Keratinocyte (primary cell): ENCODE data around the gene CNTNAP2.

Source experiments
- CTCF ChIP-seq, 3 experiments: IDR thresholded peaks in 1 of 3; conservative IDR thresholded peaks in 1 of 3; optimal IDR thresholded peaks in 1 of 3; 2 replicates in 2 of 3; 3 replicates in 1 of 3; pipeline versions ENCODE3 to v1.5.1; 2011; ENCODE audit warnings: low read length in 3 of 3, mild to moderate bottlenecking in 3 of 3, moderate library complexity in 2 of 3, control low read depth in 1 of 3, inconsistent platforms in 1 of 3; ENCODE audit not compliant: insufficient read depth in 2 of 3; ENCODE audit errors: extremely low read depth in 1 of 3
- EZH2 ChIP-seq: IDR thresholded peaks from one replicate; pipeline ENCODE4 v1.6.1; 2012; ENCODE audit warnings: inconsistent platforms, mild to moderate bottlenecking, low read length, moderate library complexity

- no peak for TF ChIP-seq CTCF (optimal IDR thresholded peaks at IDR 0.05 in 1 of 3, IDR thresholded peaks at IDR 0.05 in 1 of 3, conservative IDR thresholded peaks at IDR 0.05 in 1 of 3; ENCODE audit: extremely low read depth in 1 of 3, insufficient read depth in 2 of 3, low read length in 3 of 3)
- TF ChIP-seq EZH2, result no peak
Measured at GRCh38 chr7:146993764-146994163, 877.2 kb downstream of the CNTNAP2 start.
